ENCODE data around the gene NOL4L.
"Not testable (repeated sequence)": the region's sequence is repeated elsewhere in the genome, so short reads cannot be mapped to it uniquely, and the experiment has no call there.

Gene NOL4L

DNA sequence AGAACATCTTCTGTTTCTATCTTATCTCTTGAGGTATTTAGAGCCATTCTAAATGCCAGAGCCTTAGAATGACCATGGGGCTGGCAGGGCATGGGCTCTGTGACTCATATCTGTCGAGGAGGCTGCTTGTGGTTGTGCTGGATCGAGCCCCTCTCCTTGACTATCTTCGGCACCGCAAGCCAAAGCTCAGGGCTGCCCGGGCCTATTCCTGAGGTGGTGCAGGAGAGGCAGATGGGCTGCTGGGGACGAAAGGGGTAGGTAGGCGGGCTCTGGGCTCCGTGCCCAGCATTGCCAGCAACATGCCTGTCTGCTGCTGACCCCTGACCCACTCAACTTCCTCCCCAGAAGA is 89.9 kb downstream of the NOL4L start:
- TF ChIP-seq, protein P1, sequence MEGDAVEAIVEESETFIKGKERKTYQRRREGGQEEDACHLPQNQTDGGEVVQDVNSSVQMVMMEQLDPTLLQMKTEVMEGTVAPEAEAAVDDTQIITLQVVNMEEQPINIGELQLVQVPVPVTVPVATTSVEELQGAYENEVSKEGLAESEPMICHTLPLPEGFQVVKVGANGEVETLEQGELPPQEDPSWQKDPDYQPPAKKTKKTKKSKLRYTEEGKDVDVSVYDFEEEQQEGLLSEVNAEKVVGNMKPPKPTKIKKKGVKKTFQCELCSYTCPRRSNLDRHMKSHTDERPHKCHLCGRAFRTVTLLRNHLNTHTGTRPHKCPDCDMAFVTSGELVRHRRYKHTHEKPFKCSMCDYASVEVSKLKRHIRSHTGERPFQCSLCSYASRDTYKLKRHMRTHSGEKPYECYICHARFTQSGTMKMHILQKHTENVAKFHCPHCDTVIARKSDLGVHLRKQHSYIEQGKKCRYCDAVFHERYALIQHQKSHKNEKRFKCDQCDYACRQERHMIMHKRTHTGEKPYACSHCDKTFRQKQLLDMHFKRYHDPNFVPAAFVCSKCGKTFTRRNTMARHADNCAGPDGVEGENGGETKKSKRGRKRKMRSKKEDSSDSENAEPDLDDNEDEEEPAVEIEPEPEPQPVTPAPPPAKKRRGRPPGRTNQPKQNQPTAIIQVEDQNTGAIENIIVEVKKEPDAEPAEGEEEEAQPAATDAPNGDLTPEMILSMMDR (conservative IDR thresholded peaks at IDR 0.05) = no peak
- no peak overlapping the region for H3K27ac ChIP-seq

DNA sequence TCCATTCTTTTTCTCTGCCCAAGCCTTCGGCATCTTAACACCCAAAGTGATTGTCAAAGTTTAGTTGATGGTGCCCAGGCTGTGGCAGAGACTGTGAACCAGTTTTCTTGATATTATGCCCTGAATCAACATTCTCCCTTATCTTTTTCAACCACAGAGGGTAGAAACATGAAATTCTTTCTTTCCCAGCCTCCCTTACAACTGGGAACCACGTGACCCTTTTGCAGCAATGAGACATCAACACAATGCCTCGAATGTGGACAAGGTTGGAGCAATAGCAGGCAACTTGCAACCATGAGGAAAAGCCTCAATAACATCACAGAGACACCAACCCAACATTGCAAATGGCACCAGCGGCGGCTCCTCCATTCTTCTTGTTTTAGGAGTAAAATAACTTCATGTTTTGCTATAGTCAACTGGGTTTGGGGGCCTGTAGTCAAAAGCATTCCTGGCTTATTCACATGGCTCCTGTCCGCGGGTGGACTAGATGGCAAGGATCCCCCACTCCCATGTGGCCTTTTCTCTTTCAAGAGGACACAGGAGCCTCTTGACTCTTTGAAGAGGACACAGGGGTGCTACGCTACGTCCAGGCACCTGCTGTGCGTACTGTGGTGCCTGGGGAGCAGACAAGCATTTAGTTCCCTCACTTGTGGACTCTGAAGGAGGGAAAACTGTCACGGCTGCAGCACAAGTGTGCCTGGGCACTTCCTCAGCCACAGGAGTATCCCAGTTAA is 90.5 kb downstream of the NOL4L start:
- H3K27ac ChIP-seq = no peak overlapping the region
- TF ChIP-seq, protein P1 (conservative IDR thresholded peaks at IDR 0.05) = no peak

DNA sequence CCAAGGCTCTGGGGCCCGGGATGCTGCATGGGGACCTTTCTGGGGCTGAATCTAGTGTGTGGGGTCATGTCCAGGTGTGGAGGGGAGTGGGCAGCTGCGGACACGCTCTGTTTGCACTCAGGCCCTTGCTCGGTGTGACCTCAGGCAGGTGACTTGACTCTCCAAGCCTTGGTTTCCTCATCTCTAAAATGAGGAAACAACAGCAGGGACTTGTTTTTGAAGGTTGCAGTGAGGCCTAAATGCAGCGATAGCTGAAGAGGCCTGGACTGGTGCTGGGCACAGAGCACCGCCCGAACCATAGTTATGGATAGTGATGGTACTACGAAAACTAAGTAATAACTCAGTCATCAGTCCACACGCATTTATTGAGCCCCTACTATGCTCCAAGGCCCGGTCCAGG is 91.8 kb downstream of the NOL4L start:
- TF ChIP-seq, protein P1 (conservative IDR thresholded peaks at IDR 0.05) = no peak

DNA sequence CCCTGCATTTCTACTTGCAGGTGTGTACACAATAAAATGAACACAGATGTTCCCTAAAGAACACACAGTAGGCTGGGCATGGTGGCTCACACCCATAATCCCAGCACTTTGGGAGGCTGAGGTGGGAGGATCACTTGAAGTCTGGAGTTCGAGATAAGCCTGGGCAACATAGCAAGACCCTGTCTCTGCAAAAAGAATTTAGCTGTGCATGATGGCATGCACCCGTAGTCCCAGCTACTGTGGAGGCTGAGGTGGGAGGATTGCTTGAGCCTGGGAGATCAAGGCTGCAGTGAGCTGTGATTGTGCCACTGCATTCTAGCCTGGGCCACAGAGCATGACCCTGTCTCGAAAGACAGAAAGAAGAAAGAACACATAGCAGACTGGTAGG is 93.4 kb downstream of the NOL4L start:
- H3K27ac ChIP-seq = not testable (repeated sequence)

More for the DNA sequence above, 91.8 kb downstream of the NOL4L start:
- H3K27ac ChIP-seq = no peak overlapping the region

DNA sequence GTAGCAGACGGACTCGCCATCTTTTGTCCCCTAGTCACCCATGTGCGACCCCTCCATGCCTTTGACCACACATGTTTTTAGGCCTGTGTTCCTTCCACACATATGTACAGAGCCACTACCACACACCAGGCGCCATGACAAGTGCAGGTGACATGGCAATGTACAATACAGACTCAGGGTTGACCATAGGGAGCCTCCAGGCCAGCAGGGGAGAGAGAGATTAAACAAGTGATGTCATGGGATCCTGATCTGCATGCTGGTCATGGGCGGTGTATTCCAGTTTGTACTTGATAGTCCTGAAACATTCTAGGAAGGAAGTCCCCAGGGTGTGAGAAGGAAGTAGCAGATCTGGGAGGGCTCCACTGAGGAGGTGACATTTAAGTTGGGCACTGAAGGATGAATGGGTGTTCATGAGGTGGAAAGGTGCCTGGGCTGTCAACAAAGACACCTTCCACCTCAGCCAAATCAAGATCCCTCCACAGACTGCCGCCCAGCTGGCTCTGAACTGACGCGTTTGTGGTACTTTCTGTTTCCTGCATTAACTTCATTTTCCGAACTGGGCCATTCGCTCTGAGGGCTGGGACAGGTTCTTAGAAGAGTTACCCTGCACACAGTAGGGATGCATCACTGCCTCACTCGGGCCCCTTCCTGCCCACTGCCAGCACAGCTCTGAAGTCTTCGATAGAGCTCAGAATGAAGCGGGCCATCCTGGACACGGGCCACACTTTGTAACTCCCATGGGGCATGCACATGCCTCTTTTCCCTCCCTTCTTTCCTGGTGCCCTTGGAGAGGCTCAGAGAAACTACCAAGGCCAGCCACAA is 94.0 kb downstream of the NOL4L start:
- no peak overlapping the region for H3K27ac ChIP-seq
- TF ChIP-seq, protein P1 (conservative IDR thresholded peaks at IDR 0.05) = no peak

DNA sequence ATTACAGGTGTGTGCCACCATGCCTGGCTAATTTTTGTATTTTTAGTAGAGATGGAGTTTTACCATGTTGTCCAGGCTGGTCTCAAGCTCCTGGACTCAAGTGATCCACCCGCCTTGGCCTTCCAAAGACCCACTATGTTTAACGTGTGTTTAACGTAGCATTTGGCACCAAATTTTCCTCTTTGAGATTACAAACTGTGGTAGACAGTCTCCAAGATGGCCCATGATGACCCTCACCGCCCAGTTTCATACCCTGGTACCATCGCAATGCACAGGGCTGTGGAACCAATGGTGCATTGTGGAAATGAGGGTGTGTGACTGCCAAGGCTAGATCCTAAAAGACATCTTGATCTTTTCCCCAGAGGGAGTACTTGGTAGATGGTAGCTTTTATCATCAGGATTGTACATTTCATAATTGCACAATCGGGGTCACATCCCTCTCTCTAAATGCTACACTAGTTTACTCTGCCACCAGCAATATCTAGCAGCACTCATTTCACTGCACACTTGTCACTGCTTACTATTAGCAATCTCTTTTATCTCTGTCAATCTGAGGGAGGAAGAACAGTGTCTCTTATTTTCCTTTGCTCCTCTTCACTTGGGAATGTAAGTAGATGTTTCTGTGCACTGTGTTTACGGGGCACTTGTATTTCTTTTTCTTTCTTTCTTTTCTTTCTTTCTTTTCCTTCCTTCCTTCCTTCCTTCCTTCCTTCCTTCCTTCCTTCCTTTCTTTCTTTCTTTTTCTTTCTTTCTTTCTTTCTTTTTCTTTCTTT is 96.9 kb downstream of the NOL4L start:
- TF ChIP-seq, protein P1 (conservative IDR thresholded peaks at IDR 0.05) = no peak
- H3K27ac ChIP-seq = no peak overlapping the region

DNA sequence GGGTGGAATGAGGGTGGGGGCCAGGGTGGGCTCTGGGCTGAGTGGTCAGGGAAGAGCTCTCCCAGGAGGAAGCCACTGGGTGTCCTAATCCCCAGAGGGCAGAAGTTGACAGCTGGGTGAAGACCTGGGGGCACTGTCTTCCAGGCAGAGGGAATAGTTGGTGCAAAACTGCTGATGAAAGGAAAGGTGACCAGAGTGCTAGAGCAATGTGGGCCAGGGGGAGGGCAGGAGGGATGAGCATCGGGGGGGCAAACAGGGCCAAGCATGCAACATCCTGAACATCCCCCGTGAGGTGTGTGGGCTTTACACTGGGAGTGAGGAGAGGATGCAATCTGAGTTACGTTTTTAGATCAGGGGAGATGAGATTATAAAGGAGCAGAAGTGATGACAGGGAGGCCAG is 97.8 kb downstream of the NOL4L start:
- TF ChIP-seq, protein P1 (conservative IDR thresholded peaks at IDR 0.05) = no peak
- no peak overlapping the region for H3K27ac ChIP-seq
